Lung (tissue), 12 donors: ENCODE results near the gene PRKG1. TPM values are rescaled to one million over a fixed set of nuclear protein-coding genes. Genes with fewer than 3 reads are reported as not detected.

Experiments used
- ATAC-seq: fragments of 200-7000 bp; cut with Tn5 transposase; one replicate; pipeline ENCODE4 v1.9.1; 2020; ENCODE audit warnings: moderate number of reproducible peaks; ENCODE audit not compliant: insufficient read depth, low FRiP score
- DNase-seq, 3 donors: peaks; one replicate each; pipeline ENCODE4 v3.0.0-alpha.2; 2013 to 2017
- H3K27ac ChIP-seq, 2 donors: one replicate each; pipeline ENCODE4 v1.5.1; 2013; ENCODE audit warnings: mild to moderate bottlenecking in 2 of 2, moderate library complexity in 2 of 2, control low read depth in 1 of 2, inconsistent platforms in 1 of 2, low read depth in 1 of 2, low read length in 1 of 2
- H3K27me3 ChIP-seq, 3 donors: one replicate each; pipeline ENCODE4 v1.5.1; 2013; ENCODE audit warnings: low read length in 2 of 3; ENCODE audit not compliant: control insufficient read depth in 3 of 3, insufficient read depth in 3 of 3
- H3K36me3 ChIP-seq, 4 donors: one replicate each; pipeline ENCODE4 v1.5.1; 2013; ENCODE audit warnings: low read length in 4 of 4, mild to moderate bottlenecking in 1 of 4, moderate library complexity in 1 of 4; ENCODE audit not compliant: control insufficient read depth in 4 of 4, insufficient read depth in 4 of 4
- H3K4me1 ChIP-seq, 5 donors: one replicate each; pipeline ENCODE4 v1.5.1; 2013; ENCODE audit warnings: low read length in 5 of 5, mild to moderate bottlenecking in 2 of 5, moderate library complexity in 1 of 5; ENCODE audit not compliant: control insufficient read depth in 5 of 5, insufficient read depth in 5 of 5
- H3K4me3 ChIP-seq: one replicate; pipeline ENCODE4 v1.5.1; 2013; ENCODE audit warnings: mild to moderate bottlenecking, control low read depth, moderate library complexity
- H3K9ac ChIP-seq, 2 donors: one replicate each; pipeline ENCODE4 v1.5.1; 2013; ENCODE audit warnings: low read length in 2 of 2, control low read depth in 1 of 2; ENCODE audit not compliant: insufficient read depth in 1 of 2
- H3K9me3 ChIP-seq, 4 donors: one replicate each; pipeline ENCODE4 v1.5.1; 2013; ENCODE audit warnings: low read length in 3 of 4, mild to moderate bottlenecking in 1 of 4, moderate library complexity in 1 of 4; ENCODE audit not compliant: control insufficient read depth in 4 of 4, insufficient read depth in 3 of 4
- CTCF ChIP-seq: IDR thresholded peaks from 2 replicates; pipeline ENCODE4 v1.5.1; 2012; ENCODE audit warnings: mild to moderate bottlenecking; ENCODE audit errors: control extremely low read depth, extremely low read depth
- WGBS, 2 donors: extraction: QIAGEN DNeasy Blood & Tissue Kit; methylation state at CpG; one replicate each; pipeline ENCODE4 v1.1.7; 2013; 5-methylcytosine and 5-hydroxymethylcytosine counted together
- polyA plus RNA-seq, 2 donors: library from polyadenylated mRNA; stranded (reverse); fragments of 200-250 nt; gene quantifications; one replicate each; pipeline ENCODE4 v1.2.1, GENCODE V29; 2013
- total RNA-seq, 2 donors: library from RNA; depleted of rRNA in 1 of 2; stranded (reverse); fragments of >200 nt in 1 of 2; gene quantifications; one replicate each; pipeline ENCODE4 v1.2.1, GENCODE V29; 2014 to 2021
- donor health status: control.
- donor health status: control.
- donor health status: Bipolar disorder and iron deficiency.
- donor health status: healthy.
- donor health status: DM: yes; HTN: yes; CAD: no.

The PRKG1 gene
- total and polyA plus RNA-seq, 4 donors, result 2.1 to 50.8 (median 15.1) TPM

- H3K4me3 ChIP-seq, result no peak overlapping the region
- no peak for DNase-seq
- H3K9me3 ChIP-seq, result no peaks in the 10 kb centered on the region
- TF ChIP-seq CTCF, result no peak
- 89 to 90% methylated on average over 1 of the region's 1 CpG for WGBS, 2 donors
- no peaks in the 10 kb centered on the region for H3K36me3 ChIP-seq
- H3K27ac ChIP-seq, result no peak overlapping the region
- no peak overlapping the region for H3K9ac ChIP-seq
- no peak for ATAC-seq
- H3K27me3 ChIP-seq, result no peaks in the 10 kb centered on the region
- H3K4me1 ChIP-seq, result peaks cover 0 to 7% (median 0%) of the 10 kb centered on the region in 5 donors
These were observed 1184.6 kb downstream of the PRKG1 start for GRCh38 chr10:52258799-52259425.

GRCh38 chr10:52259426-52259812 lies 1185.1 kb downstream of the PRKG1 start:
- Histone ChIP-seq H3K4me1 (peaks cover 0 to 7% (median 0%) of the 10 kb centered on the region in 5 donors), H3K27ac (no peak overlapping the region), H3K9ac (no peak overlapping the region), H3K36me3 (no peaks in the 10 kb centered on the region), H3K27me3 (no peaks in the 10 kb centered on the region), H3K4me3 (no peak overlapping the region), H3K9me3 (no peaks in the 10 kb centered on the region)
- no peak for TF ChIP-seq CTCF
- WGBS, 2 donors, result 72 to 90% methylated on average over 2 of the region's 2 CpGs
- ATAC-seq (no peak), DNase-seq (no peak)

GRCh38 chr10:52261362-52261761 lies 1187.1 kb downstream of the PRKG1 start:
- Histone ChIP-seq H3K9ac (no peak overlapping the region), H3K4me1 (peaks cover 0 to 7% (median 0%) of the 10 kb centered on the region in 5 donors), H3K4me3 (no peak overlapping the region), H3K27ac (no peak overlapping the region), H3K36me3 (no peaks in the 10 kb centered on the region), H3K9me3 (no peaks in the 10 kb centered on the region), H3K27me3 (no peaks in the 10 kb centered on the region)
- TF ChIP-seq CTCF, result no peak
- no peak for ATAC-seq
- 81 to 85% methylated on average over 1 of the region's 1 CpG for WGBS, 2 donors
- DNase-seq, result no peak
